ENCODE data around the gene DKKL1.

DNA sequence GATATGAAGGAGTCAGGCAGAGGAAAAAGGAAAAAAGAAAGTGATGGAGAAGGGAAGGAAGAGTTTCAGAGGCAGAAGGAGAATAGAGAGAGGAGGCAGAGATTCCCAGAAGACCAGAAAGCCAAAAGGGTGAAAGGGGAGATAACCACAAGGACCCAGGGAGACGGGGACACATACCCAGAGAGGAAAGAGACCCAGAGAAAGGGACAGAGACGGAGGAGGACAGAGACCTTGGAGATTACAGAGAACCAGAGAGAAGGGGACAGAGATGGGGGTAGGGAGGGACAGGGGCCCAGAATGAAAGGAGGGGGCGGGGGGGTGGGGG lies 58.2 kb downstream of the DKKL1 start:
- TF ChIP-seq, protein P1, sequence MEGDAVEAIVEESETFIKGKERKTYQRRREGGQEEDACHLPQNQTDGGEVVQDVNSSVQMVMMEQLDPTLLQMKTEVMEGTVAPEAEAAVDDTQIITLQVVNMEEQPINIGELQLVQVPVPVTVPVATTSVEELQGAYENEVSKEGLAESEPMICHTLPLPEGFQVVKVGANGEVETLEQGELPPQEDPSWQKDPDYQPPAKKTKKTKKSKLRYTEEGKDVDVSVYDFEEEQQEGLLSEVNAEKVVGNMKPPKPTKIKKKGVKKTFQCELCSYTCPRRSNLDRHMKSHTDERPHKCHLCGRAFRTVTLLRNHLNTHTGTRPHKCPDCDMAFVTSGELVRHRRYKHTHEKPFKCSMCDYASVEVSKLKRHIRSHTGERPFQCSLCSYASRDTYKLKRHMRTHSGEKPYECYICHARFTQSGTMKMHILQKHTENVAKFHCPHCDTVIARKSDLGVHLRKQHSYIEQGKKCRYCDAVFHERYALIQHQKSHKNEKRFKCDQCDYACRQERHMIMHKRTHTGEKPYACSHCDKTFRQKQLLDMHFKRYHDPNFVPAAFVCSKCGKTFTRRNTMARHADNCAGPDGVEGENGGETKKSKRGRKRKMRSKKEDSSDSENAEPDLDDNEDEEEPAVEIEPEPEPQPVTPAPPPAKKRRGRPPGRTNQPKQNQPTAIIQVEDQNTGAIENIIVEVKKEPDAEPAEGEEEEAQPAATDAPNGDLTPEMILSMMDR (IDR thresholded peaks at IDR 0.05), result no peak
- TF ChIP-seq, protein P2, sequence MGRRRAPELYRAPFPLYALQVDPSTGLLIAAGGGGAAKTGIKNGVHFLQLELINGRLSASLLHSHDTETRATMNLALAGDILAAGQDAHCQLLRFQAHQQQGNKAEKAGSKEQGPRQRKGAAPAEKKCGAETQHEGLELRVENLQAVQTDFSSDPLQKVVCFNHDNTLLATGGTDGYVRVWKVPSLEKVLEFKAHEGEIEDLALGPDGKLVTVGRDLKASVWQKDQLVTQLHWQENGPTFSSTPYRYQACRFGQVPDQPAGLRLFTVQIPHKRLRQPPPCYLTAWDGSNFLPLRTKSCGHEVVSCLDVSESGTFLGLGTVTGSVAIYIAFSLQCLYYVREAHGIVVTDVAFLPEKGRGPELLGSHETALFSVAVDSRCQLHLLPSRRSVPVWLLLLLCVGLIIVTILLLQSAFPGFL (CRISPR knock-in tag; IDR thresholded peaks at IDR 0.05; ENCODE audit: borderline replicate concordance), result no peak
